Amygdala (tissue), 56 donors: Measurements from ENCODE around the gene BCOR.

Experiments
- DNase-seq, 56 donors: peaks; one replicate each; lab custom pipeline; 2025; lab: John Stamatoyannopoulos, UW

BCOR gene

GRCh38 chrX:40088299-40088625 lies 9.5 kb downstream of the BCOR start:
- no peak for DNase-seq

GRCh38 chrX:40087425-40088298 lies 10.1 kb downstream of the BCOR start:
- DNase-seq = no peak

GRCh38 chrX:40086569-40087335 lies 11.0 kb downstream of the BCOR start:
- DNase-seq = peak in 49 of 56 donors; percentile 10 to 80 (median 46)

- DNase-seq = peak in 2 of 56 donors; percentile 6
These were observed 12.0 kb downstream of the BCOR start for GRCh38 chrX:40085714-40086113.

GRCh38 chrX:40085102-40085551 lies 12.6 kb downstream of the BCOR start:
- DNase-seq = peak in 2 of 56 donors; percentile 1 to 9

GRCh38 chrX:40084471-40085101 lies 13.2 kb downstream of the BCOR start:
- no peak for DNase-seq

GRCh38 chrX:40083979-40084359 lies 13.8 kb downstream of the BCOR start:
- no peak for DNase-seq

- peak in 1 of 56 donors; percentile 17 for DNase-seq
These were observed 14.4 kb downstream of the BCOR start for GRCh38 chrX:40083120-40083978.

- no peak for DNase-seq
These were observed 15.2 kb downstream of the BCOR start for GRCh38 chrX:40082447-40083119.

- DNase-seq = no peak
These were observed 16.1 kb downstream of the BCOR start for GRCh38 chrX:40081679-40082068.

- DNase-seq = no peak
These were observed 16.7 kb downstream of the BCOR start for GRCh38 chrX:40080894-40081678.

GRCh38 chrX:40079572-40079971 lies 18.2 kb downstream of the BCOR start:
- no peak for DNase-seq

GRCh38 chrX:40078489-40079227 lies 19.1 kb downstream of the BCOR start:
- peak in 2 of 56 donors; percentile 2 to 5 for DNase-seq

- DNase-seq = no peak
These were observed 19.9 kb downstream of the BCOR start for GRCh38 chrX:40077906-40078305.

GRCh38 chrX:40076750-40077575 lies 20.8 kb downstream of the BCOR start:
- DNase-seq = no peak

- no peak for DNase-seq
These were observed 22.8 kb downstream of the BCOR start for GRCh38 chrX:40074959-40075332.
